NCI-H526 treated with DMSO at 0.1 percent for 48 hours (cell line): ENCODE results near the gene CENPT.
"Not testable (repeated sequence)": the region's sequence is repeated elsewhere in the genome, so short reads cannot be mapped to it uniquely, and the experiment has no call there.

ENCODE experiments used
- DNase-seq: peaks from one replicate; lab custom pipeline; 2025; lab: John Stamatoyannopoulos, UW

CENPT gene

GRCh38 chr16:67846320-67847063, 1.0 kb downstream of the CENPT start, which contains the start of gene NUTF2:
TSS of gene NUTF2 (plus strand) at chr16:67846933. CDS start at chr16:67865131, 18,198 bp downstream.
- DNase-seq: peak; percentile 81

- DNase-seq: no peak
Observed at GRCh38 chr16:67846063-67846319, 1.5 kb downstream of the CENPT start.

GRCh38 chr16:67845291-67846062, 2.0 kb downstream of the CENPT start:
- no peak for DNase-seq

- DNase-seq: no peak
Observed at GRCh38 chr16:67844497-67844896, 3.0 kb downstream of the CENPT start.

- DNase-seq: no peak
Observed at GRCh38 chr16:67843343-67843765, 4.1 kb downstream of the CENPT start.

GRCh38 chr16:67842509-67843342, 4.8 kb downstream of the CENPT start:
- DNase-seq: peak; percentile 5

- peak; percentile 82 for DNase-seq
Observed at GRCh38 chr16:67841816-67842508, 5.5 kb downstream of the CENPT start, which contains the start of gene THAP11. TSS of gene THAP11 (plus strand) at chr16:67842320. CDS start at chr16:67842555, 235 bp downstream.

GRCh38 chr16:67841198-67841815, 6.2 kb downstream of the CENPT start:
- peak; percentile 30 for DNase-seq

- DNase-seq: no peak
Observed at GRCh38 chr16:67837811-67838210, 9.7 kb downstream of the CENPT start.

GRCh38 chr16:67837190-67837589, 10.3 kb downstream of the CENPT start:
- DNase-seq: not testable (repeated sequence)

- DNase-seq: no peak
Observed at GRCh38 chr16:67834242-67834614, 13.3 kb downstream of the CENPT start.

- DNase-seq: peak; percentile 63
Observed at GRCh38 chr16:67833415-67834241, 13.9 kb downstream of the CENPT start.

- no peak for DNase-seq
Observed at GRCh38 chr16:67833030-67833414, 14.5 kb downstream of the CENPT start.

GRCh38 chr16:67828651-67829050, 18.8 kb downstream of the CENPT start:
- DNase-seq: no peak

GRCh38 chr16:67825906-67826305, 21.6 kb downstream of the CENPT start:
- DNase-seq: no peak

GRCh38 chr16:67825119-67825518, 22.4 kb downstream of the CENPT start:
- no peak for DNase-seq

GRCh38 chr16:67822511-67822910, 25.0 kb downstream of the CENPT start:
- DNase-seq: no peak

GRCh38 chr16:67820608-67821259, 26.8 kb downstream of the CENPT start:
- DNase-seq: no peak

- no peak for DNase-seq
Observed at GRCh38 chr16:67814567-67814966, 32.9 kb downstream of the CENPT start.

- no peak for DNase-seq
Observed at GRCh38 chr16:67811899-67812298, 35.6 kb downstream of the CENPT start.
